K562 (cell line): Measurements from ENCODE around the gene ZBTB47. TPM values are rescaled to one million over a fixed set of nuclear protein-coding genes. Genes with fewer than 3 reads are reported as not detected.

Experiments used
- ATF1 ChIP-seq, 2 experiments: fragments of 450-650 bp in 1 of 2; IDR thresholded peaks; 2 replicates each; pipeline ENCODE4 v1.6.1; 2016; ENCODE audit warnings: missing compliant biosample characterization in 1 of 2, missing genetic modification characterization in 1 of 2
- CBFA2T2 ChIP-seq: fragments of 450-650 bp; conservative IDR thresholded peaks from 2 replicates; pipeline ENCODE4 v1.6.1; 2017; ENCODE audit warnings: mild to moderate bottlenecking
- CEBPG ChIP-seq, 3 experiments: fragments of 200-800 bp in 1 of 3; sonication (Bioruptor generic) in 1 of 3; sonication (generic) in 1 of 3; formaldehyde crosslinking in 1 of 3; IDR thresholded peaks in 2 of 3; conservative IDR thresholded peaks in 1 of 3; 2 replicates each; pipeline versions ENCODE4 v1.6.1 to v1.8.0; 2016 to 2022; ENCODE audit warnings: missing compliant biosample characterization in 2 of 3, missing genetic modification characterization in 2 of 3, mild to moderate bottlenecking in 1 of 3, missing genetic modification reagents in 1 of 3
- CTBP1 ChIP-seq: fragments of 450-650 bp; IDR thresholded peaks from 2 replicates; pipeline ENCODE4 v1.6.1; 2016; ENCODE audit warnings: borderline replicate concordance
- DPF2 ChIP-seq: fragments of 450-650 bp; IDR thresholded peaks from 2 replicates; pipeline ENCODE4 v1.6.1; 2016
- FIP1L1 ChIP-seq: fragments of 200-400 bp; formaldehyde crosslinking; IDR thresholded peaks from 2 replicates; pipeline ENCODE4 v1.6.1; 2018; ENCODE audit warnings: mild to moderate bottlenecking, low read depth, low read length; ENCODE audit not compliant: poor library complexity, severe bottlenecking
- FOXM1 ChIP-seq, 2 experiments: fragments of 450-650 bp in 1 of 2; sonication (generic) in 1 of 2; formaldehyde crosslinking in 1 of 2; IDR thresholded peaks; 2 replicates each; pipeline versions ENCODE4 v1.6.1 to v1.9.0; 2017 to 2022; ENCODE audit warnings: low read depth in 2 of 2, mild to moderate bottlenecking in 2 of 2, missing genetic modification reagents in 1 of 2, moderate library complexity in 1 of 2
- HSF4 ChIP-seq: fragments of 250-450 bp; sonication (Bioruptor Pico); IDR thresholded peaks from 2 replicates; pipeline ENCODE4 v2.1.2; 2022; ENCODE audit warnings: mild to moderate bottlenecking, moderate library complexity, borderline replicate concordance
- JUND ChIP-seq, 2 experiments: IDR thresholded peaks; 2 replicates in 1 of 2; 3 replicates in 1 of 2; pipeline ENCODE4 v1.6.1; 2011; ENCODE audit warnings: borderline replicate concordance in 2 of 2, low read depth in 2 of 2, low read length in 2 of 2, improper control_type of control experiment in 1 of 2, missing biosample characterization in 1 of 2, missing genetic modification characterization in 1 of 2, missing genetic modification reagents in 1 of 2
- MEIS2 ChIP-seq: fragments of 450-650 bp; IDR thresholded peaks from 2 replicates; pipeline ENCODE4 v1.6.1; 2014; ENCODE audit warnings: mild to moderate bottlenecking; ENCODE audit not compliant: partially characterized antibody
- NCOR1 ChIP-seq: fragments of 450-650 bp; IDR thresholded peaks from 2 replicates; pipeline ENCODE4 v1.6.1; 2016; ENCODE audit warnings: mild to moderate bottlenecking, moderate library complexity
- RAD21 ChIP-seq, 2 experiments: fragments of 250-450 bp in 1 of 2; fragments of 450-650 bp in 1 of 2; sonication (Bioruptor Pico) in 1 of 2; formaldehyde crosslinking in 1 of 2; IDR thresholded peaks in 1 of 2; conservative IDR thresholded peaks in 1 of 2; 2 replicates each; pipeline versions ENCODE4 v1.4.0 to v1.8.0; 2020 to 2022; ENCODE audit warnings: mild to moderate bottlenecking in 2 of 2, moderate library complexity in 1 of 2
- RFX7 ChIP-seq: fragments of 250-450 bp; sonication (Bioruptor Pico); IDR thresholded peaks from 2 replicates; pipeline ENCODE4 v1.5.1; 2021; ENCODE audit warnings: mild to moderate bottlenecking
- SOX6 ChIP-seq: fragments of 450-650 bp; IDR thresholded peaks from 2 replicates; pipeline ENCODE4 v1.6.1; 2014; ENCODE audit warnings: mild to moderate bottlenecking
- STAT5B ChIP-seq: fragments of 250-450 bp; sonication (Bioruptor Pico); IDR thresholded peaks from 2 replicates; pipeline ENCODE4 v1.8.0; 2021; ENCODE audit warnings: mild to moderate bottlenecking, inconsistent platforms
- U2AF1 ChIP-seq: fragments of 200-400 bp; formaldehyde crosslinking; optimal IDR thresholded peaks from 2 replicates; pipeline ENCODE3; 2017; ENCODE audit warnings: mild to moderate bottlenecking, low read depth, low read length, moderate library complexity
- ZNF24 ChIP-seq: fragments of 450-650 bp; IDR thresholded peaks from 2 replicates; pipeline ENCODE4 v1.6.1; 2016
- ZNF518B ChIP-seq: fragments of 250-450 bp; sonication (Bioruptor Pico); IDR thresholded peaks from 2 replicates; pipeline ENCODE4 v1.5.0; 2021; ENCODE audit warnings: mild to moderate bottlenecking, moderate library complexity
- ZNF717 ChIP-seq: fragments of 250-450 bp; sonication (Bioruptor Pico); IDR thresholded peaks from 2 replicates; pipeline ENCODE4 v1.5.0; 2021
- polyA plus RNA-seq, 8 experiments: library from polyadenylated mRNA; depleted of rRNA in 4 of 8; stranded (reverse) in 5 of 8; unstranded in 3 of 8; fragments of >200 nt; fragmentation: Nextera tagmentation in 2 of 8; fragmentation: Illumina TruSeq in 1 of 8; extraction: Ambion mirVana in 2 of 8; extraction: Trizol in 1 of 8; gene quantifications; 2 replicates each; pipeline versions ENCODE4 v1.2.1 to v1.2.3, GENCODE V29; 2011 to 2014; ENCODE audit warnings: inconsistent platforms in 1 of 8, missing spikeins in 1 of 8
- total RNA-seq, 7 experiments: library from RNA; depleted of rRNA in 6 of 7; stranded (reverse); fragments of >200 nt in 6 of 7; fragmentation: Illumina TruSeq in 2 of 7; extraction: Trizol in 2 of 7; gene quantifications; 2 replicates each; pipeline versions ENCODE4 v1.2.1 to v1.2.3, GENCODE V29; 2011 to 2021; ENCODE audit warnings: low replicate concordance in 1 of 7
- TF ChIP-seq, protein P1 (sequence below), 2 experiments: fragments of 200-800 bp in 1 of 2; sonication (Bioruptor generic) in 1 of 2; sonication (generic) in 1 of 2; formaldehyde crosslinking in 1 of 2; IDR thresholded peaks in 1 of 2; conservative IDR thresholded peaks in 1 of 2; 2 replicates each; pipeline versions ENCODE4 v1.5.0 to v1.6.1; 2016 to 2020; ENCODE audit warnings: missing compliant biosample characterization in 1 of 2, missing genetic modification characterization in 1 of 2, missing genetic modification reagents in 1 of 2
- TF ChIP-seq, protein P2 (sequence below): fragments of 450-650 bp; formaldehyde crosslinking; IDR thresholded peaks from 2 replicates; pipeline ENCODE4 v1.4.0; 2020; ENCODE audit warnings: mild to moderate bottlenecking, moderate library complexity

The ZBTB47 gene
- total and polyA plus RNA-seq, 9 of the 15 experiments (the other 6 are each of a cell fraction or from before 2014, with no cell fraction given), result 0.11 to 4.6 (median 1.7) TPM; not detected in 1

GRCh38 chr3:42635111-42635510 is 18.4 kb upstream of the ZBTB47 start (continued):
- TF ChIP-seq, protein P1, sequence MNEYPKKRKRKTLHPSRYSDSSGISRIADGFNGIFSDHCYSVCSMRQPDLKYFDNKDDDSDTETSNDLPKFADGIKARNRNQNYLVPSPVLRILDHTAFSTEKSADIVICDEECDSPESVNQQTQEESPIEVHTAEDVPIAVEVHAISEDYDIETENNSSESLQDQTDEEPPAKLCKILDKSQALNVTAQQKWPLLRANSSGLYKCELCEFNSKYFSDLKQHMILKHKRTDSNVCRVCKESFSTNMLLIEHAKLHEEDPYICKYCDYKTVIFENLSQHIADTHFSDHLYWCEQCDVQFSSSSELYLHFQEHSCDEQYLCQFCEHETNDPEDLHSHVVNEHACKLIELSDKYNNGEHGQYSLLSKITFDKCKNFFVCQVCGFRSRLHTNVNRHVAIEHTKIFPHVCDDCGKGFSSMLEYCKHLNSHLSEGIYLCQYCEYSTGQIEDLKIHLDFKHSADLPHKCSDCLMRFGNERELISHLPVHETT (CRISPR knock-in tag; conservative IDR thresholded peaks at IDR 0.05 in 1 of 2, IDR thresholded peaks at IDR 0.05 in 1 of 2), result no peak
- peak; percentile 69 for TF ChIP-seq FOXM1 (IDR thresholded peaks at IDR 0.05; ENCODE audit: low read depth)
- no peak for TF ChIP-seq FOXM1 (CRISPR knock-in tag; IDR thresholded peaks at IDR 0.05; ENCODE audit: low read depth)
- TF ChIP-seq HSF4 (CRISPR knock-in tag), result no peak
- no peak for TF ChIP-seq ZNF717 (CRISPR knock-in tag)
- TF ChIP-seq CBFA2T2, result no peak
- TF ChIP-seq FIP1L1, result no peak
- TF ChIP-seq, protein P2, sequence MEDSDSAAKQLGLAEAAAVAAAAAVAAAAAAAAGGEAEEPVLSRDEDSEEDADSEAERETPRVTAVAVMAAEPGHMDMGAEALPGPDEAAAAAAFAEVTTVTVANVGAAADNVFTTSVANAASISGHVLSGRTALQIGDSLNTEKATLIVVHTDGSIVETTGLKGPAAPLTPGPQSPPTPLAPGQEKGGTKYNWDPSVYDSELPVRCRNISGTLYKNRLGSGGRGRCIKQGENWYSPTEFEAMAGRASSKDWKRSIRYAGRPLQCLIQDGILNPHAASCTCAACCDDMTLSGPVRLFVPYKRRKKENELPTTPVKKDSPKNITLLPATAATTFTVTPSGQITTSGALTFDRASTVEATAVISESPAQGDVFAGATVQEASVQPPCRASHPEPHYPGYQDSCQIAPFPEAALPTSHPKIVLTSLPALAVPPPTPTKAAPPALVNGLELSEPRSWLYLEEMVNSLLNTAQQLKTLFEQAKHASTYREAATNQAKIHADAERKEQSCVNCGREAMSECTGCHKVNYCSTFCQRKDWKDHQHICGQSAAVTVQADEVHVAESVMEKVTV (CRISPR knock-in tag), result peak; percentile 46
- no peak for TF ChIP-seq ZNF24
- no peak for TF ChIP-seq STAT5B
- TF ChIP-seq JUND (IDR thresholded peaks at IDR 0.05; ENCODE audit: borderline replicate concordance, low read depth, low read length), result peak; percentile 91
- TF ChIP-seq JUND (tag; IDR thresholded peaks at IDR 0.05; ENCODE audit: borderline replicate concordance, low read depth, low read length), result peak; percentile 87; the same call in 2 of the 3 replicates
- TF ChIP-seq U2AF1, result no peak
- 0 out of 2 replicates have a peak, but pooled peaks have one; percentile 35 for TF ChIP-seq CTBP1
- TF ChIP-seq NCOR1, result peak; percentile 16; the same call in 1 of the 2 replicates
- peak; percentile 56 to 74 for TF ChIP-seq RAD21 (CRISPR knock-in tag; conservative IDR thresholded peaks at IDR 0.05 in 1 of 2, IDR thresholded peaks at IDR 0.05 in 1 of 2)
- TF ChIP-seq RFX7 (CRISPR knock-in tag), result no peak
- TF ChIP-seq ATF1 (CRISPR knock-in tag; IDR thresholded peaks at IDR 0.05), result no peak
- 0 out of 2 replicates have a peak, but pooled peaks have one; percentile 35 for TF ChIP-seq ATF1 (tag; IDR thresholded peaks at IDR 0.05)
- TF ChIP-seq CEBPG (CRISPR knock-in tag; IDR thresholded peaks at IDR 0.05), result no peak
- 0 out of 4 replicates have a peak, but pooled peaks of 1 of the 2 experiments have one; percentile 19 for TF ChIP-seq CEBPG (tag; conservative IDR thresholded peaks at IDR 0.05 in 1 of 2, IDR thresholded peaks at IDR 0.05 in 1 of 2)
- TF ChIP-seq SOX6, result peak; percentile 62; the same call in 1 of the 2 replicates
- TF ChIP-seq DPF2, result peak; percentile 80
- TF ChIP-seq ZNF518B (CRISPR knock-in tag), result no peak
- peak; percentile 66 for TF ChIP-seq MEIS2
